ENCODE data around the gene IGSF6. TPM values are rescaled to one million over a fixed set of nuclear protein-coding genes. Genes with fewer than 3 reads are reported as not detected.

The IGSF6 gene
- total and polyA plus RNA-seq, 2 of the 13 experiments (the other 11 are each of a cell fraction or from before 2014, with no cell fraction given): not detected

DNA sequence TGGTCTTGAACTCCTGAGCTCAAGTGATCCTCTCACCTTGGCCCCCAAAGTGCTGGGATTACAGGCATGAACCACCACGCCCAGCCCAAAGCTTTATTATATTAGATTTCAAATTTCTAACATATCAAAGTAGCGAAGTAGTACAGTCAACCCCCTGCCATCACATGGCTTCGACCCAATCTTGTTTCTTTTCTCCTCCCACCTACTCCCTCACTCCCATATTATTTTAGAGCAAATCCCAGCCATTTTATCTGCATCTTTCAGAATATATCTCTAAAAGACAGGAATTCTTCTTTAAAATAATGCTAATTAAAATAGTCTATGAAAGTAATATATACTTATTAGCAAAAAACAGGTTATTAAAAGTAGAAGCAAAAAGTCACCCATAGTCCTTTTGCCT, 893 bp downstream of the IGSF6 start:
- H3K36me3 ChIP-seq (replicated peaks in 1 of 2; ENCODE audit: control insufficient read depth in 1 of 2, insufficient read depth in 2 of 2, low read length in 2 of 2): peaks cover 13 to 24% of the 10 kb centered on the region in 2 experiments
- no peak overlapping the region for H2AFZ ChIP-seq (ENCODE audit: low read length)
- FAIRE-seq (no peak), ATAC-seq (no peak), DNase-seq (ENCODE audit: low spot score) (no peak)
- no TSS peak for BruUV-seq (replicated peaks)
- in situ Hi-C loops (cut with HindIII; ENCODE audit: extremely low pct_ligation_motif_present, low pct_unique_long_range_greater_than_20kb): no loop called here
- H3K27me3 ChIP-seq (ENCODE audit: control insufficient read depth in 1 of 2, insufficient read depth in 2 of 2, low read length in 2 of 2): no peaks in the 10 kb centered on the region
- H3K79me2 ChIP-seq (ENCODE audit: insufficient read depth, low read length): no peaks in the 10 kb centered on the region
- POLR2A ChIA-PET: no interaction called here
- H3K4me1 ChIP-seq (ENCODE audit: insufficient read depth, low read length): peaks cover 19% of the 10 kb centered on the region
- peaks cover 3% of the 10 kb centered on the region; the same call in 1 of the 2 replicates for H4K20me1 ChIP-seq (ENCODE audit: insufficient read depth, low read length)
- WGBS (ENCODE audit: low lambda C conversion rate): 96% methylated on average over 3 of the region's 3 CpGs
- no peak overlapping the region for H3K27ac ChIP-seq (ENCODE audit: extremely low read length, insufficient read depth, low read length)
- no peak overlapping the region for H3K9ac ChIP-seq (ENCODE audit: insufficient read depth, low read depth, low read length)
- intact Hi-C loops (cut with micrococcal nuclease; ENCODE audit: unreplicated experiment): no loop called here
- CTCF ChIA-PET (ENCODE audit: low intra/inter-chr PET ratio, low total read pairs): no interaction called here
- H3K4me3 ChIP-seq (replicated peaks in 1 of 3; ENCODE audit: insufficient read depth in 1 of 3, low read depth in 2 of 3, low read length in 3 of 3): no peak overlapping the region
- H3K9me3 ChIP-seq (ENCODE audit: low read length): no peaks in the 10 kb centered on the region
- TF ChIP-seq, protein P1, sequence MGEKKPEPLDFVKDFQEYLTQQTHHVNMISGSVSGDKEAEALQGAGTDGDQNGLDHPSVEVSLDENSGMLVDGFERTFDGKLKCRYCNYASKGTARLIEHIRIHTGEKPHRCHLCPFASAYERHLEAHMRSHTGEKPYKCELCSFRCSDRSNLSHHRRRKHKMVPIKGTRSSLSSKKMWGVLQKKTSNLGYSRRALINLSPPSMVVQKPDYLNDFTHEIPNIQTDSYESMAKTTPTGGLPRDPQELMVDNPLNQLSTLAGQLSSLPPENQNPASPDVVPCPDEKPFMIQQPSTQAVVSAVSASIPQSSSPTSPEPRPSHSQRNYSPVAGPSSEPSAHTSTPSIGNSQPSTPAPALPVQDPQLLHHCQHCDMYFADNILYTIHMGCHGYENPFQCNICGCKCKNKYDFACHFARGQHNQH (CRISPR knock-in tag; IDR thresholded peaks at IDR 0.05): no peak
- no peak for TF ChIP-seq MIER2 (CRISPR knock-in tag; IDR thresholded peaks at IDR 0.05)
- no peak for TF ChIP-seq ZNF816 (CRISPR knock-in tag; IDR thresholded peaks at IDR 0.05; ENCODE audit: borderline replicate concordance)
- TF ChIP-seq CHD2 (IDR thresholded peaks at IDR 0.05; ENCODE audit: low read depth, low read length): no peak
- no peak for TF ChIP-seq ZNF180 (CRISPR knock-in tag; IDR thresholded peaks at IDR 0.05; ENCODE audit: borderline replicate concordance, low read depth)
- no peak for TF ChIP-seq ZNF451 (CRISPR knock-in tag; IDR thresholded peaks at IDR 0.05)
- no peak for TF ChIP-seq PLRG1 (conservative IDR thresholded peaks at IDR 0.05)
- no peak for TF ChIP-seq ATF7 (IDR thresholded peaks at IDR 0.05)
- TF ChIP-seq ATF7 (CRISPR knock-in tag; IDR thresholded peaks at IDR 0.05): no peak
- no peak for TF ChIP-seq SMYD3 (CRISPR knock-in tag; IDR thresholded peaks at IDR 0.05)
- no peak for TF ChIP-seq ZNF576 (CRISPR knock-in tag; IDR thresholded peaks at IDR 0.05)
- no peak for TF ChIP-seq TCF7 (IDR thresholded peaks at IDR 0.05; ENCODE audit: low read depth)
- TF ChIP-seq HCFC1 (IDR thresholded peaks at IDR 0.05; ENCODE audit: low read depth, low read length): no peak
- no peak for TF ChIP-seq ESRRA (CRISPR knock-in tag; IDR thresholded peaks at IDR 0.05; ENCODE audit: low read depth)
- no peak for TF ChIP-seq DPF2 (CRISPR knock-in tag; IDR thresholded peaks at IDR 0.05; ENCODE audit: borderline replicate concordance, low read depth)
- TF ChIP-seq ZNF777 (CRISPR knock-in tag; IDR thresholded peaks at IDR 0.05): no peak
- no peak for TF ChIP-seq SMC3 (IDR thresholded peaks at IDR 0.05; ENCODE audit: low read length)
- no peak overlapping the region for H3K4me2 ChIP-seq (ENCODE audit: low read depth, low read length)
